H1 (cell line): ENCODE measurements around the gene TRPC1. TPM values are rescaled to one million over a fixed set of nuclear protein-coding genes. Genes with fewer than 3 reads are reported as not detected.

ENCODE experiments used
- POLR2AphosphoS5 ChIP-seq: IDR thresholded peaks from 2 replicates; pipeline ENCODE4 v1.6.1; 2011; ENCODE audit warnings: low read depth, low read length
- SIN3A ChIP-seq, 2 experiments: IDR thresholded peaks in 1 of 2; conservative IDR thresholded peaks in 1 of 2; 2 replicates each; pipeline ENCODE4 v1.6.1; 2011 to 2012; ENCODE audit warnings: low read length in 2 of 2, improper control_type of control experiment in 1 of 2, low read depth in 1 of 2, mild to moderate bottlenecking in 1 of 2
- SP1 ChIP-seq: IDR thresholded peaks from 2 replicates; pipeline ENCODE4 v1.6.1; 2011; ENCODE audit warnings: low read depth, low read length
- TAF1 ChIP-seq: IDR thresholded peaks from 2 replicates; pipeline ENCODE4 v1.6.1; 2011; ENCODE audit warnings: mild to moderate bottlenecking, low read depth, low read length
- polyA plus RNA-seq, 7 experiments: library from polyadenylated mRNA; depleted of rRNA in 3 of 7; stranded (reverse) in 5 of 7; unstranded in 2 of 7; fragments of >200 nt in 5 of 7; fragments of 200-250 nt in 2 of 7; gene quantifications; 1 replicate in 5 of 7; 2 replicates in 1 of 7; 4 replicates in 1 of 7; pipeline versions ENCODE4 v1.2.1 to v1.2.3, GENCODE V29; 2011 to 2013; ENCODE audit warnings: missing spikeins in 2 of 7, mixed read lengths in 2 of 7
- total RNA-seq: library from RNA; stranded (reverse); fragmentation: NEBNext Ultra II Directional; extraction: Animal tissue kit (Norgen Biotek cat#: 25700); gene quantifications from 2 replicates; pipeline ENCODE4 v1.2.1, GENCODE V29; 2021

TRPC1 gene
- total and polyA plus RNA-seq, 2 of the 8 experiments (the other 6 are each of a cell fraction or from before 2014, with no cell fraction given), result 22.6 to 23.1 TPM

- TF ChIP-seq SIN3A (conservative IDR thresholded peaks at IDR 0.05 in 1 of 2, IDR thresholded peaks at IDR 0.05 in 1 of 2; ENCODE audit: low read depth in 1 of 2, low read length in 2 of 2) (no peak), TAF1 (no peak), POLR2AphosphoS5 (no peak), SP1 (no peak)
- TF ChIP-seq, all 59 proteins: peak for 0
Observed at GRCh38 chr3:142705198-142705597, 18.6 kb upstream of the TRPC1 start (continued).
